ENCODE data around the gene KIDINS220. TPM values are rescaled to one million over a fixed set of nuclear protein-coding genes. Genes with fewer than 3 reads are reported as not detected.

KIDINS220 gene
- total RNA-seq = 17.9 TPM

GRCh38 chr2:8836971-8837794 lies at the start of gene KIDINS220:
KIDINS220 (minus strand) TSS chr2:8837613; CDS start chr2:8827093, 10,520 bp downstream.
- peak; percentile 87 for DNase-seq (ENCODE audit: low spot score)
- ATAC-seq = peak; percentile 99

GRCh38 chr2:8886876-8887275 lies 49.5 kb upstream of the KIDINS220 start:
- ATAC-seq = no peak
- DNase-seq (ENCODE audit: low spot score) = no peak

GRCh38 chr2:8886202-8886518 lies 48.7 kb upstream of the KIDINS220 start:
- DNase-seq (ENCODE audit: low spot score) (no peak), ATAC-seq (no peak)

- no peak for ATAC-seq
- DNase-seq (ENCODE audit: low spot score) = no peak
These were observed 48.2 kb upstream of the KIDINS220 start for GRCh38 chr2:8885449-8886201.

- ATAC-seq (no peak), DNase-seq (ENCODE audit: low spot score) (no peak)
These were observed 47.4 kb upstream of the KIDINS220 start for GRCh38 chr2:8884812-8885211.

GRCh38 chr2:8882094-8882493 lies 44.7 kb upstream of the KIDINS220 start:
- DNase-seq (ENCODE audit: low spot score) (no peak), ATAC-seq (no peak)

GRCh38 chr2:8877894-8878293 lies 40.5 kb upstream of the KIDINS220 start:
- no peak for ATAC-seq
- DNase-seq (ENCODE audit: low spot score) = no peak

GRCh38 chr2:8877332-8877731 lies 39.9 kb upstream of the KIDINS220 start:
- DNase-seq (ENCODE audit: low spot score) = no peak
- no peak for ATAC-seq

- no peak for DNase-seq (ENCODE audit: low spot score)
- no peak for ATAC-seq
These were observed 39.2 kb upstream of the KIDINS220 start for GRCh38 chr2:8876628-8877027.

GRCh38 chr2:8872821-8873432 lies 35.5 kb upstream of the KIDINS220 start:
- DNase-seq (ENCODE audit: low spot score) (no peak), ATAC-seq (peak; percentile 78)

GRCh38 chr2:8870441-8870840 lies 33.0 kb upstream of the KIDINS220 start:
- no peak for ATAC-seq

GRCh38 chr2:8867363-8867762 lies 29.9 kb upstream of the KIDINS220 start:
- no peak for ATAC-seq
- DNase-seq (ENCODE audit: low spot score) = no peak

More at GRCh38 chr2:8870441-8870840, 33.0 kb upstream of the KIDINS220 start:
- DNase-seq (ENCODE audit: low spot score) = no peak

- ATAC-seq (no peak), DNase-seq (ENCODE audit: low spot score) (no peak)
These were observed 26.0 kb upstream of the KIDINS220 start for GRCh38 chr2:8863331-8863953.

GRCh38 chr2:8862230-8862629 lies 24.8 kb upstream of the KIDINS220 start:
- ATAC-seq = no peak
- DNase-seq (ENCODE audit: low spot score) = no peak

- ATAC-seq (no peak), DNase-seq (ENCODE audit: low spot score) (no peak)
These were observed 24.4 kb upstream of the KIDINS220 start for GRCh38 chr2:8861797-8862196.

- ATAC-seq = no peak
- DNase-seq (ENCODE audit: low spot score) = no peak
These were observed 22.8 kb upstream of the KIDINS220 start for GRCh38 chr2:8860239-8860638.

- DNase-seq (ENCODE audit: low spot score) = no peak
- no peak for ATAC-seq
These were observed 21.5 kb upstream of the KIDINS220 start for GRCh38 chr2:8858910-8859309.

GRCh38 chr2:8858264-8858663 lies 20.9 kb upstream of the KIDINS220 start:
- ATAC-seq = no peak
- no peak for DNase-seq (ENCODE audit: low spot score)

GRCh38 chr2:8857709-8858108 lies 20.3 kb upstream of the KIDINS220 start:
- no peak for ATAC-seq
- DNase-seq (ENCODE audit: low spot score) = no peak

GRCh38 chr2:8856176-8856575 lies 18.8 kb upstream of the KIDINS220 start:
- no peak for DNase-seq (ENCODE audit: low spot score)
- no peak for ATAC-seq

GRCh38 chr2:8855010-8855409 lies 17.6 kb upstream of the KIDINS220 start:
- no peak for ATAC-seq

More at GRCh38 chr2:8855010-8855409, 17.6 kb upstream of the KIDINS220 start:
- DNase-seq (ENCODE audit: low spot score) = no peak

Data from left lobe of liver (tissue), 2 donors.